ENCODE data around the gene FES. TPM values are rescaled to one million over a fixed set of nuclear protein-coding genes. Genes with fewer than 3 reads are reported as not detected.
"Not testable (repeated sequence)": the region's sequence is repeated elsewhere in the genome, so short reads cannot be mapped to it uniquely, and the experiment has no call there.

FES gene
- total and polyA plus RNA-seq, 2 donors (not counting 1 experiment from before 2014, with no cell fraction given), result 5.5 to 31.2 TPM

GRCh38 chr15:90907838-90908507 lies 23.7 kb downstream of the FES start:
- Histone ChIP-seq H4K20me1 (ENCODE audit: control insufficient read depth, extremely low read depth, insufficient read depth, low read length) (no peaks in the 10 kb centered on the region), H3K36me3 (ENCODE audit: control insufficient read depth, insufficient read depth, low read length) (peaks cover 18% of the 10 kb centered on the region), H3K4me2 (ENCODE audit: extremely low read depth, insufficient read depth, low read length) (no peak overlapping the region), H2AFZ (ENCODE audit: low read length) (no peak overlapping the region), H3K27me3 (ENCODE audit: control insufficient read depth, insufficient read depth, low read length) (no peaks in the 10 kb centered on the region), H3K9ac (ENCODE audit: insufficient read depth, low read length) (no peak overlapping the region), H3K4me3 (replicated peaks in 1 of 4; ENCODE audit: control extremely low read depth in 1 of 4, insufficient read depth in 1 of 4, low read depth in 3 of 4, low read length in 4 of 4) (no peak overlapping the region), H3K27ac (ENCODE audit: insufficient read depth, low read length) (no peak overlapping the region), H3K9me3 (ENCODE audit: control insufficient read depth, insufficient read depth, low read depth, low read length) (no peaks in the 10 kb centered on the region), H3K79me2 (ENCODE audit: control insufficient read depth, insufficient read depth, low read length) (no peaks in the 10 kb centered on the region), H3K4me1 (ENCODE audit: control insufficient read depth, extremely low read depth, insufficient read depth, low read length) (no peaks in the 10 kb centered on the region)
- TF ChIP-seq EZH2 (IDR thresholded peaks at IDR 0.05; ENCODE audit: low read length, missing control alignments) (no peak), CTCF (conservative IDR thresholded peaks at IDR 0.05 in 1 of 2, IDR thresholded peaks at IDR 0.05 in 1 of 2; ENCODE audit: low read depth in 1 of 2, low read length in 2 of 2) (no peak)
- no peak for DNase-seq (ENCODE audit: low read depth in 2 of 2)

- H3K9me3 ChIP-seq (ENCODE audit: control insufficient read depth, insufficient read depth, low read depth, low read length); H3K79me2 ChIP-seq (ENCODE audit: control insufficient read depth, insufficient read depth, low read length); H3K4me1 ChIP-seq (ENCODE audit: control insufficient read depth, extremely low read depth, insufficient read depth, low read length); H3K27me3 ChIP-seq (ENCODE audit: control insufficient read depth, insufficient read depth, low read length); H4K20me1 ChIP-seq (ENCODE audit: control insufficient read depth, extremely low read depth, insufficient read depth, low read length); H3K4me2 ChIP-seq (ENCODE audit: extremely low read depth, insufficient read depth, low read length); H3K9ac ChIP-seq (ENCODE audit: insufficient read depth, low read length); DNase-seq (ENCODE audit: low read depth in 2 of 2); H3K4me3 ChIP-seq (replicated peaks in 1 of 4; ENCODE audit: control extremely low read depth in 1 of 4, insufficient read depth in 1 of 4, low read depth in 3 of 4, low read length in 4 of 4); H2AFZ ChIP-seq (ENCODE audit: low read length); H3K27ac ChIP-seq (ENCODE audit: insufficient read depth, low read length): not testable (repeated sequence)
- H3K36me3 ChIP-seq (ENCODE audit: control insufficient read depth, insufficient read depth, low read length), result peaks cover 24% of the 10 kb centered on the region
These were observed 25.1 kb downstream of the FES start for GRCh38 chr15:90909449-90909848.

- Histone ChIP-seq H3K4me2 (ENCODE audit: extremely low read depth, insufficient read depth, low read length) (no peak overlapping the region), H3K36me3 (ENCODE audit: control insufficient read depth, insufficient read depth, low read length) (peaks cover 22% of the 10 kb centered on the region)
- no peak for TF ChIP-seq CTCF (conservative IDR thresholded peaks at IDR 0.05 in 1 of 2, IDR thresholded peaks at IDR 0.05 in 1 of 2; ENCODE audit: low read depth in 1 of 2, low read length in 2 of 2)
- no peak for TF ChIP-seq EZH2 (IDR thresholded peaks at IDR 0.05; ENCODE audit: low read length, missing control alignments)
These were observed 25.7 kb downstream of the FES start for GRCh38 chr15:90909976-90910375.

More at GRCh38 chr15:90909976-90910375, 25.7 kb downstream of the FES start:
- no peaks in the 10 kb centered on the region for H3K9me3 ChIP-seq (ENCODE audit: control insufficient read depth, insufficient read depth, low read depth, low read length)
- no peaks in the 10 kb centered on the region for H3K27me3 ChIP-seq (ENCODE audit: control insufficient read depth, insufficient read depth, low read length)
- no peak for DNase-seq (ENCODE audit: low read depth in 2 of 2)
- no peaks in the 10 kb centered on the region for H3K4me1 ChIP-seq (ENCODE audit: control insufficient read depth, extremely low read depth, insufficient read depth, low read length)
- H3K27ac ChIP-seq (ENCODE audit: insufficient read depth, low read length), result no peak overlapping the region
- H3K4me3 ChIP-seq (replicated peaks in 1 of 4; ENCODE audit: control extremely low read depth in 1 of 4, insufficient read depth in 1 of 4, low read depth in 3 of 4, low read length in 4 of 4), result no peak overlapping the region
- H3K79me2 ChIP-seq (ENCODE audit: control insufficient read depth, insufficient read depth, low read length), result no peaks in the 10 kb centered on the region
- H2AFZ ChIP-seq (ENCODE audit: low read length), result no peak overlapping the region
- no peaks in the 10 kb centered on the region for H4K20me1 ChIP-seq (ENCODE audit: control insufficient read depth, extremely low read depth, insufficient read depth, low read length)
- no peak overlapping the region for H3K9ac ChIP-seq (ENCODE audit: insufficient read depth, low read length)
